PC-9 (cell line): ENCODE measurements around the gene LEO1.

Experiments used
- CTCF ChIP-seq: fragments of 200-600 bp; sonication (generic); conservative IDR thresholded peaks from 2 replicates; pipeline ENCODE4 v1.6.1; 2017; ENCODE audit warnings: mixed run types, antibody characterized with exemption, mild to moderate bottlenecking, moderate library complexity
- EZH2 ChIP-seq: fragments of 200-600 bp; sonication (generic); IDR thresholded peaks from 2 replicates; pipeline ENCODE4 v1.8.0; 2017; ENCODE audit warnings: antibody characterized with exemption, low read depth

GRCh38 chr15:51932161-51932560, 39.4 kb downstream of the LEO1 start:
- TF ChIP-seq CTCF (no peak), EZH2 (no peak)
